ENCODE measurements around the gene CACNA1G.

- no peak for TF ChIP-seq CTCF (IDR thresholded peaks at IDR 0.05)
- TF ChIP-seq POLR2A (IDR thresholded peaks at IDR 0.05), result no peak
Measured at GRCh38 chr17:50601823-50602375, 41.4 kb downstream of the CACNA1G start.

All from esophagus squamous epithelium (tissue), 4 donors.